Measurements from ENCODE around the gene MLXIP. TPM values are rescaled to one million over a fixed set of nuclear protein-coding genes. Genes with fewer than 3 reads are reported as not detected.

MLXIP gene
- total and polyA plus RNA-seq, 2 of the 8 experiments (the other 6 are each of a cell fraction or from before 2014, with no cell fraction given) = 5.5 to 40.5 TPM

DNA sequence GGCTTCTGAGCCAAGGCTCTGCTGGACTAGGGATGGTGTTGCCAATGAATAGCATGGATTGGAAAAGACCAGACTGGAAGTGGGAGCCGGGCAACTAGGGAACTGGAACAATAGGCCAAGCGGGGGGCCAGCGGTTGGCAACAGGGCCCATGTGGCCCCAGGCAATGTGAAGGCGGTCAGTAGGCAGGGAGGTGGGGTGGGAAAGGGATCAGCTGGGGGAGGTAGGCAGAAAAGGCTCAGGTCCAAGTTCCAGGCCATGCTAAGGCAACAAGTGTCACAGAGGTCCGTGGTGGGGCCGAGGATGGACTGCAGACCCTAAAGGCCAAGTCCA lies 14.9 kb upstream of the MLXIP start (continued):
- TF ChIP-seq KDM4A (IDR thresholded peaks at IDR 0.05; ENCODE audit: low read depth, low read length, severe bottlenecking) (no peak), POLR2A (IDR thresholded peaks at IDR 0.05; ENCODE audit: control extremely low read depth in 1 of 2, low read depth in 2 of 2, low read length in 2 of 2) (no peak), SUZ12 (IDR thresholded peaks at IDR 0.05; ENCODE audit: low read length) (no peak), CREB1 (IDR thresholded peaks at IDR 0.05) (no peak)
